ENCODE results near the gene RNF145. TPM values are rescaled to one million over a fixed set of nuclear protein-coding genes. Genes with fewer than 3 reads are reported as not detected.

Gene RNF145
- total RNA-seq, 2 donors from 2014 or later: 13.5 to 19.5 TPM

DNA sequence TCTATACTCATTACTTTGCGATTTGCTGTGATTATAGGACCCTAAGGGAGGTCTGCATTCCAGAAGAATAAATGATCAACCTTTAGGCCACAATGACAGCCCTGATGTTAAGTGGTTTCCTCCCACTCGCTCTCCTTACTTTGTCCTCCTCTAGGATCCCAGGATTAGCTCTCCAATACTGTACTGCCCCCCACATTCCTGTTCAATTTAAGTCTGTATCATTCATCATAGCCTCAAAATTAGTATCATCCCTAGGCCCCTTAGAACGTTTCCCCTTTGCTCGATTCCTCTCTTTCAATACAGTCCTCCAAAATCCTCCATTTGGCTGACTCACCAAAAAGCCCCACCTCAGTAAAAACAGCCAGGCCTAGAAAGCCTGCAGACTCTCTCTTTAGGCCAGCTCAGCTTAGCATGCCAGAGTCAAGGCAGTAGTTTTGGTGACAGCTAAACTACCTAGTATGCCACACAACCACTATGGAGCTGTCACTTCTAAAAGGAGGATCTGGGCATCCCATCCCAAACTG is 24.4 kb downstream of the RNF145 start:
- Histone ChIP-seq H3K4me3 (no peak overlapping the region), H3K27me3 (no peaks in the 10 kb centered on the region), H3K36me3 (replicated peaks in 1 of 2; ENCODE audit: insufficient read depth in 1 of 2, low read depth in 2 of 2) (peaks cover 0 to 2% of the 10 kb centered on the region in 2 donors), H3K27ac (no peak overlapping the region), H3K9me3 (no peaks in the 10 kb centered on the region), H3K4me1 (peaks cover 10% of the 10 kb centered on the region)
- intact Hi-C loops (cut with DNase I): no loop called here
- no peak for DNase-seq
- ATAC-seq: no peak
- no peak for TF ChIP-seq POLR2A (IDR thresholded peaks at IDR 0.05)
- TF ChIP-seq, protein P1, sequence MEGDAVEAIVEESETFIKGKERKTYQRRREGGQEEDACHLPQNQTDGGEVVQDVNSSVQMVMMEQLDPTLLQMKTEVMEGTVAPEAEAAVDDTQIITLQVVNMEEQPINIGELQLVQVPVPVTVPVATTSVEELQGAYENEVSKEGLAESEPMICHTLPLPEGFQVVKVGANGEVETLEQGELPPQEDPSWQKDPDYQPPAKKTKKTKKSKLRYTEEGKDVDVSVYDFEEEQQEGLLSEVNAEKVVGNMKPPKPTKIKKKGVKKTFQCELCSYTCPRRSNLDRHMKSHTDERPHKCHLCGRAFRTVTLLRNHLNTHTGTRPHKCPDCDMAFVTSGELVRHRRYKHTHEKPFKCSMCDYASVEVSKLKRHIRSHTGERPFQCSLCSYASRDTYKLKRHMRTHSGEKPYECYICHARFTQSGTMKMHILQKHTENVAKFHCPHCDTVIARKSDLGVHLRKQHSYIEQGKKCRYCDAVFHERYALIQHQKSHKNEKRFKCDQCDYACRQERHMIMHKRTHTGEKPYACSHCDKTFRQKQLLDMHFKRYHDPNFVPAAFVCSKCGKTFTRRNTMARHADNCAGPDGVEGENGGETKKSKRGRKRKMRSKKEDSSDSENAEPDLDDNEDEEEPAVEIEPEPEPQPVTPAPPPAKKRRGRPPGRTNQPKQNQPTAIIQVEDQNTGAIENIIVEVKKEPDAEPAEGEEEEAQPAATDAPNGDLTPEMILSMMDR (IDR thresholded peaks at IDR 0.05): no peak
- WGBS, 2 donors: 69 to 83% methylated on average over 4 of the region's 4 CpGs

DNA sequence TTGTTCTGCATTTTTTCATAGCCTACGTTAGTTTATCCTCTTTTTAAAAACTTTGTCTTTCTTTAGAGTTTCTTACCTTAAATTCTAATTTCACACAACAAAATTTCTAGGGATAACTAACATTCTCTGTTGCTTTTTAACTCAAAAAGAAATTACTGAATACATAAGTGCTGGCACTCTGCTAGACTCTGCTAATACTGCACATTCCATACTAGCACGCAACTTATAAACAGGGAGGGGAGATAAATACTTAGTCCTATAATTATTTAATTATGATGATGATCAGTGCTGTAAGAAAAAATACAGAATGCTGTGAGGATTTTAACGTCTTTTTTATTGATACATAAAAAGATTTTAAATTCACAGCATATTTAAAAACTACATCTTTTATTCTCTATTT is 25.1 kb downstream of the RNF145 start:
- H3K27me3 ChIP-seq: no peaks in the 10 kb centered on the region
- TF ChIP-seq POLR2A (IDR thresholded peaks at IDR 0.05): no peak
- TF ChIP-seq, protein P1 (IDR thresholded peaks at IDR 0.05): no peak
- DNase-seq (no peak), ATAC-seq (no peak)
- H3K9me3 ChIP-seq: no peaks in the 10 kb centered on the region
- H3K4me3 ChIP-seq: no peak overlapping the region
- H3K36me3 ChIP-seq (replicated peaks in 1 of 2; ENCODE audit: insufficient read depth in 1 of 2, low read depth in 2 of 2): peaks cover 0 to 1% of the 10 kb centered on the region in 2 donors
- 81 to 86% methylated on average over 3 of the region's 3 CpGs for WGBS, 2 donors
- H3K4me1 ChIP-seq: peaks cover 15% of the 10 kb centered on the region
- intact Hi-C loops (cut with DNase I): no loop called here
- no peak overlapping the region for H3K27ac ChIP-seq

DNA sequence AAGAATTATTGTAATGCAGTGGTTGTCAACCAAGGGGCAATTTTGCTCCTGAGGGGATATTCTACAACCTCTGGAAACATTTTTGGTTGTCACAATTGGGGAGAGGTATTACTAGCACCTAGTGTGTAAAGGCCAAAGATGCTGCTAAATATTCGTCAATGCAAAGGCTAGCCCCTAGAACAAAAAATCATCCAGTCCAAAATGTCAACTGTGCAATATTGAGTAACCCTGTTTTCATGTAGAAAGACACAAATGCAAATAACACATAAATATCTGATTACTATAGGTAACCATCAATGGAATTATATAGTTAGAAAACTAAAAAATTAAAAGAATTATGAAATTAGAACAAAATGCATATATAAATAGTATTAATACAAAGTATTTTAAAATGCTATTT is 26.1 kb downstream of the RNF145 start:
- 59 to 67% methylated on average over 1 of the region's 1 CpG for WGBS, 2 donors
- ATAC-seq: no peak
- TF ChIP-seq, protein P1 (IDR thresholded peaks at IDR 0.05): no peak
- TF ChIP-seq POLR2A (IDR thresholded peaks at IDR 0.05): no peak
- Histone ChIP-seq H3K4me3 (no peak overlapping the region), H3K4me1 (peaks cover 15% of the 10 kb centered on the region), H3K27me3 (no peaks in the 10 kb centered on the region), H3K27ac (no peak overlapping the region), H3K9me3 (no peaks in the 10 kb centered on the region), H3K36me3 (replicated peaks in 1 of 2; ENCODE audit: insufficient read depth in 1 of 2, low read depth in 2 of 2) (no peaks in the 10 kb centered on the region)
- intact Hi-C loops (cut with DNase I): no loop called here
- no peak for DNase-seq

DNA sequence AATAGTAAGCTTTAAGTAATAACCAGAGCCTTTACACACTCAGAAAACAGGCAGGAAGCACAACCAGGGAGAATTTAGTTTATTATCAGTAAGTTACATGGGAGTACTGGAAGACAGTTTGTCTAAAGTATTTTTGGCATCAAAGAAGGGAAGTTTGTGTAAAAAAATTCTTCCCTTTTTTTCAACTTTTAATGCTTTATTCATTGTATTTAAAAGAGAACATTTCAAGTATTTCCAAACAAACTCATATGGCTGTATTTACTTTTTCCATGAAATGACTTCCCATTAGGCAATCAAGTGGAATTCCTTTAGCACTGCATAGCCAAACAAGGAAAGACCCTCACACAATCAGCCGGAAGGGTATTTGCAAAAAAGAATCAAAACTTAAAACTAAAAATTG is 26.7 kb downstream of the RNF145 start:
- Histone ChIP-seq H3K27ac (peak overlapping the region in 1 of 4 donors; percentile 50), H3K36me3 (replicated peaks in 1 of 2; ENCODE audit: insufficient read depth in 1 of 2, low read depth in 2 of 2) (no peaks in the 10 kb centered on the region), H3K9me3 (no peaks in the 10 kb centered on the region), H3K27me3 (no peaks in the 10 kb centered on the region), H3K4me1 (peaks cover 15% of the 10 kb centered on the region), H3K4me3 (no peak overlapping the region)
- intact Hi-C loops (cut with DNase I): no loop called here
- no peak for DNase-seq
- no peak for ATAC-seq
- TF ChIP-seq POLR2A (IDR thresholded peaks at IDR 0.05): no peak
- TF ChIP-seq, protein P1 (IDR thresholded peaks at IDR 0.05): no peak
- WGBS, 2 donors: 71 to 81% methylated on average over 1 of the region's 1 CpG

DNA sequence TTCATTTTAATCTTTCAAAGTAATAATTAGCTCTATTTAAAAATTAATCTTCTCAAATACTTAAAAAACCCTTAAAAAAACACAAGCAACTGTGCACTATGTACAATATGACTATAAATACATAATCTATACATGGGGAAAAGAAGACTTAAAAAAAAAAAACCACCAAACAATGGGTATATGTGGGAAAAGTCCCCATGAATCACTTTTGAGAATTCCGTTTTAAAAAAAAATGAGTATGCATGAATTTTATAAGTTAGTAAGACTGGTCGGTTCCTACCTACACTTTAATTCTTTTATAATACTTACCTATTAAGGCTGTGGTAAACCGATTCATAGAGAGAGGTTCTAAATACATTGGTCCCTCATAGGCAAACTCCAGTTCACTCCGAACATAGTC is 27.7 kb downstream of the RNF145 start:
- DNase-seq: no peak
- Histone ChIP-seq H3K4me3 (no peak overlapping the region), H3K27me3 (no peaks in the 10 kb centered on the region), H3K36me3 (replicated peaks in 1 of 2; ENCODE audit: insufficient read depth in 1 of 2, low read depth in 2 of 2) (no peaks in the 10 kb centered on the region), H3K4me1 (peaks cover 14% of the 10 kb centered on the region), H3K9me3 (no peaks in the 10 kb centered on the region), H3K27ac (no peak overlapping the region)
- no peak for ATAC-seq
- TF ChIP-seq POLR2A (IDR thresholded peaks at IDR 0.05): no peak
- TF ChIP-seq, protein P1 (IDR thresholded peaks at IDR 0.05): no peak
- intact Hi-C loops (cut with DNase I): no loop called here
- WGBS, 2 donors: 93 to 97% methylated on average over 4 of the region's 4 CpGs

Data from body of pancreas (tissue), 4 donors.